ENCODE measurements around the gene CSNK1D. TPM values are rescaled to one million over a fixed set of nuclear protein-coding genes. Genes with fewer than 3 reads are reported as not detected.

Gene CSNK1D
- total and polyA plus RNA-seq, 4 donors = 39.9 to 153 (median 101) TPM

- peak in 1 of 2 donors; percentile 34 for DNase-seq
- no peaks in the 10 kb centered on the region for H3K27me3 ChIP-seq (ENCODE audit: control insufficient read depth in 1 of 2, insufficient read depth in 2 of 2, low read length in 1 of 2)
- intact Hi-C loops (cut with DNase I) = no loop called here
Observed at GRCh38 chr17:82313195-82314011, 39.9 kb upstream of the CSNK1D start.

GRCh38 chr17:82311971-82312370, 38.5 kb upstream of the CSNK1D start:
- H3K9me3 ChIP-seq (ENCODE audit: control insufficient read depth, low read length) = no peaks in the 10 kb centered on the region
- no peak overlapping the region for H3K4me3 ChIP-seq (ENCODE audit: low read length in 2 of 2)
- intact Hi-C loops (cut with DNase I) = no loop called here
- H3K4me1 ChIP-seq (ENCODE audit: control insufficient read depth in 1 of 2, insufficient read depth in 2 of 2, low read length in 2 of 2) = no peaks in the 10 kb centered on the region
- ATAC-seq (ENCODE audit: low FRiP score) (no peak), DNase-seq (no peak)
- 85 to 87% methylated on average over 13 of the region's 13 CpGs for WGBS, 2 donors
- H3K27me3 ChIP-seq (ENCODE audit: control insufficient read depth in 1 of 2, insufficient read depth in 2 of 2, low read length in 1 of 2) = no peaks in the 10 kb centered on the region
- no peak overlapping the region for H3K27ac ChIP-seq (ENCODE audit: low read depth in 1 of 2, low read length in 2 of 2)
- no peaks in the 10 kb centered on the region for H3K36me3 ChIP-seq (ENCODE audit: control insufficient read depth in 1 of 2, insufficient read depth in 2 of 2, low read length in 1 of 2)

More at GRCh38 chr17:82313195-82314011, 39.9 kb upstream of the CSNK1D start:
- Histone ChIP-seq H3K4me3 (ENCODE audit: low read length in 2 of 2) (no peak overlapping the region), H3K36me3 (ENCODE audit: control insufficient read depth in 1 of 2, insufficient read depth in 2 of 2, low read length in 1 of 2) (no peaks in the 10 kb centered on the region), H3K4me1 (ENCODE audit: control insufficient read depth in 1 of 2, insufficient read depth in 2 of 2, low read length in 2 of 2) (no peaks in the 10 kb centered on the region), H3K27ac (ENCODE audit: low read depth in 1 of 2, low read length in 2 of 2) (no peak overlapping the region), H3K9me3 (ENCODE audit: control insufficient read depth, low read length) (no peaks in the 10 kb centered on the region)
- whole genome bisulfite sequencing, 2 donors = 72 to 76% methylated on average over 28 of the region's 28 CpGs
- ATAC-seq (ENCODE audit: low FRiP score) = no peak

- Histone ChIP-seq H3K27me3 (ENCODE audit: control insufficient read depth in 1 of 2, insufficient read depth in 2 of 2, low read length in 1 of 2) (no peaks in the 10 kb centered on the region), H3K4me3 (ENCODE audit: low read length in 2 of 2) (no peak overlapping the region), H3K27ac (ENCODE audit: low read depth in 1 of 2, low read length in 2 of 2) (no peak overlapping the region), H3K9me3 (ENCODE audit: control insufficient read depth, low read length) (no peaks in the 10 kb centered on the region), H3K4me1 (ENCODE audit: control insufficient read depth in 1 of 2, insufficient read depth in 2 of 2, low read length in 2 of 2) (no peaks in the 10 kb centered on the region), H3K36me3 (ENCODE audit: control insufficient read depth in 1 of 2, insufficient read depth in 2 of 2, low read length in 1 of 2) (no peaks in the 10 kb centered on the region)
- 77 to 82% methylated on average over 21 of the region's 21 CpGs for WGBS, 2 donors
- intact Hi-C loops (cut with DNase I) = no loop called here
- no peak for ATAC-seq (ENCODE audit: low FRiP score)
- DNase-seq = no peak
Observed at GRCh38 chr17:82310877-82311276, 37.4 kb upstream of the CSNK1D start.

- ATAC-seq (ENCODE audit: low FRiP score) (no peak), DNase-seq (no peak)
- Histone ChIP-seq H3K27me3 (ENCODE audit: control insufficient read depth in 1 of 2, insufficient read depth in 2 of 2, low read length in 1 of 2) (no peaks in the 10 kb centered on the region), H3K4me1 (ENCODE audit: control insufficient read depth in 1 of 2, insufficient read depth in 2 of 2, low read length in 2 of 2) (no peaks in the 10 kb centered on the region), H3K36me3 (ENCODE audit: control insufficient read depth in 1 of 2, insufficient read depth in 2 of 2, low read length in 1 of 2) (no peaks in the 10 kb centered on the region), H3K4me3 (ENCODE audit: low read length in 2 of 2) (no peak overlapping the region), H3K9me3 (ENCODE audit: control insufficient read depth, low read length) (no peaks in the 10 kb centered on the region), H3K27ac (ENCODE audit: low read depth in 1 of 2, low read length in 2 of 2) (no peak overlapping the region)
- WGBS, 2 donors = 82% methylated on average over 26 to 27 of the region's 27 CpGs
- intact Hi-C loops (cut with DNase I) = no loop called here
Observed at GRCh38 chr17:82309656-82310570, 36.4 kb upstream of the CSNK1D start.

- no peaks in the 10 kb centered on the region for H3K36me3 ChIP-seq (ENCODE audit: control insufficient read depth in 1 of 2, insufficient read depth in 2 of 2, low read length in 1 of 2)
- H3K27me3 ChIP-seq (ENCODE audit: control insufficient read depth in 1 of 2, insufficient read depth in 2 of 2, low read length in 1 of 2) = no peaks in the 10 kb centered on the region
- intact Hi-C loops (cut with DNase I) = no loop called here
- no peaks in the 10 kb centered on the region for H3K4me1 ChIP-seq (ENCODE audit: control insufficient read depth in 1 of 2, insufficient read depth in 2 of 2, low read length in 2 of 2)
- WGBS, 2 donors = 91 to 92% methylated on average over 20 of the region's 20 CpGs
- no peaks in the 10 kb centered on the region for H3K9me3 ChIP-seq (ENCODE audit: control insufficient read depth, low read length)
- peak in 1 of 2 donors; percentile 39 for DNase-seq
- no peak overlapping the region for H3K27ac ChIP-seq (ENCODE audit: low read depth in 1 of 2, low read length in 2 of 2)
- no peak for ATAC-seq (ENCODE audit: low FRiP score)
- no peak overlapping the region for H3K4me3 ChIP-seq (ENCODE audit: low read length in 2 of 2)
Observed at GRCh38 chr17:82305727-82306300, 32.3 kb upstream of the CSNK1D start.

GRCh38 chr17:82304826-82305726, 31.6 kb upstream of the CSNK1D start:
- no peaks in the 10 kb centered on the region for H3K36me3 ChIP-seq (ENCODE audit: control insufficient read depth in 1 of 2, insufficient read depth in 2 of 2, low read length in 1 of 2)
- ATAC-seq (ENCODE audit: low FRiP score) (no peak), DNase-seq (peak in 1 of 2 donors; percentile 38)
- intact Hi-C loops (cut with DNase I) = no loop called here
- H3K4me3 ChIP-seq (ENCODE audit: low read length in 2 of 2) = no peak overlapping the region
- H3K27me3 ChIP-seq (ENCODE audit: control insufficient read depth in 1 of 2, insufficient read depth in 2 of 2, low read length in 1 of 2) = no peaks in the 10 kb centered on the region
- H3K9me3 ChIP-seq (ENCODE audit: control insufficient read depth, low read length) = no peaks in the 10 kb centered on the region
- 88 to 89% methylated on average over 23 of the region's 23 CpGs for WGBS, 2 donors
- H3K27ac ChIP-seq (ENCODE audit: low read depth in 1 of 2, low read length in 2 of 2) = no peak overlapping the region
- H3K4me1 ChIP-seq (ENCODE audit: control insufficient read depth in 1 of 2, insufficient read depth in 2 of 2, low read length in 2 of 2) = no peaks in the 10 kb centered on the region

- ATAC-seq (ENCODE audit: low FRiP score) (peak; percentile 13), DNase-seq (peak in 1 of 2 donors; percentile 51)
- Histone ChIP-seq H3K4me1 (ENCODE audit: control insufficient read depth in 1 of 2, insufficient read depth in 2 of 2, low read length in 2 of 2) (no peaks in the 10 kb centered on the region), H3K9me3 (ENCODE audit: control insufficient read depth, low read length) (no peaks in the 10 kb centered on the region), H3K4me3 (ENCODE audit: low read length in 2 of 2) (no peak overlapping the region), H3K27me3 (ENCODE audit: control insufficient read depth in 1 of 2, insufficient read depth in 2 of 2, low read length in 1 of 2) (no peaks in the 10 kb centered on the region), H3K27ac (ENCODE audit: low read depth in 1 of 2, low read length in 2 of 2) (no peak overlapping the region), H3K36me3 (ENCODE audit: control insufficient read depth in 1 of 2, insufficient read depth in 2 of 2, low read length in 1 of 2) (no peaks in the 10 kb centered on the region)
- WGBS, 2 donors = 70 to 74% methylated on average over 19 to 26 of the region's 26 CpGs
- intact Hi-C loops (cut with DNase I) = no loop called here
Observed at GRCh38 chr17:82303944-82304808, 30.7 kb upstream of the CSNK1D start.

Measured in aorta (tissue), 5 donors.